ENCODE results near the gene GSG1L.

The GSG1L gene

DNA sequence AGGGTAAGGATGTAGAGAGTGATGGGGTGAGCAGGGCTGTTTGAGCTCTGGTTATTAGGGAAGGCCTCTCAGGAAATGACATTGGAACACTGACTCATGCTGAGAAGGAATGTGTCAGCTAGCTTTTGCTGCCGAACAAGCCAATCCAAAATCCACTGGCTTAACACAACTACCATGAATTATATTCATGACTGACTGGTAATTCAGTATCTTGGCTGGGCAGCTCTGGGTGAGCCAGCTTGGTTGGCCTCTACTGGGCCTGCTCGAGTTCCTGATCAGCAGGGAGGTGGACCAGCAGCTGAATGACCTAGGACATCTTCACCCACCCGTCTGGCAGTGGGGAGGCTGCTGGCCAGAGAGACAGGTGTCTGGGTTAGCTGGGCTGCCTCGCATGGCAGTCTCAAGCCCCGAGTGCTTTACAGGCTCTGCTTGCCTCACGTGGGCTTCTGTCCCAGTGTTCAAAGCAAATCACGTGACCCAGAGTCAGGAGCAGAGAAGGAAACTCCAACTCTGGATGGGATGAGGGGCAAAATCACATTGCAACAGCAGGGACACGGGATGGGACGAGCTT is 304.1 kb downstream of the GSG1L start:
- Histone ChIP-seq H3K4me3 (no peak overlapping the region), H3K27ac (no peak overlapping the region)
- no peak for DNase-seq (ENCODE audit: low spot score)
- TF ChIP-seq, protein P1, sequence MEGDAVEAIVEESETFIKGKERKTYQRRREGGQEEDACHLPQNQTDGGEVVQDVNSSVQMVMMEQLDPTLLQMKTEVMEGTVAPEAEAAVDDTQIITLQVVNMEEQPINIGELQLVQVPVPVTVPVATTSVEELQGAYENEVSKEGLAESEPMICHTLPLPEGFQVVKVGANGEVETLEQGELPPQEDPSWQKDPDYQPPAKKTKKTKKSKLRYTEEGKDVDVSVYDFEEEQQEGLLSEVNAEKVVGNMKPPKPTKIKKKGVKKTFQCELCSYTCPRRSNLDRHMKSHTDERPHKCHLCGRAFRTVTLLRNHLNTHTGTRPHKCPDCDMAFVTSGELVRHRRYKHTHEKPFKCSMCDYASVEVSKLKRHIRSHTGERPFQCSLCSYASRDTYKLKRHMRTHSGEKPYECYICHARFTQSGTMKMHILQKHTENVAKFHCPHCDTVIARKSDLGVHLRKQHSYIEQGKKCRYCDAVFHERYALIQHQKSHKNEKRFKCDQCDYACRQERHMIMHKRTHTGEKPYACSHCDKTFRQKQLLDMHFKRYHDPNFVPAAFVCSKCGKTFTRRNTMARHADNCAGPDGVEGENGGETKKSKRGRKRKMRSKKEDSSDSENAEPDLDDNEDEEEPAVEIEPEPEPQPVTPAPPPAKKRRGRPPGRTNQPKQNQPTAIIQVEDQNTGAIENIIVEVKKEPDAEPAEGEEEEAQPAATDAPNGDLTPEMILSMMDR (IDR thresholded peaks at IDR 0.05) = no peak

GRCh38 chr16:27758544-27758943 is 305.0 kb downstream of the GSG1L start:
- DNase-seq (ENCODE audit: low spot score) = no peak
- H3K4me3 ChIP-seq = no peak overlapping the region
- H3K27ac ChIP-seq = no peak overlapping the region
- TF ChIP-seq, protein P1 (IDR thresholded peaks at IDR 0.05) = no peak

- DNase-seq (ENCODE audit: low spot score) = no peak
- Histone ChIP-seq H3K27ac (no peak overlapping the region), H3K4me3 (no peak overlapping the region)
- TF ChIP-seq, protein P1 (IDR thresholded peaks at IDR 0.05) = no peak
Measured at GRCh38 chr16:27756206-27756970, 307.1 kb downstream of the GSG1L start.

DNA sequence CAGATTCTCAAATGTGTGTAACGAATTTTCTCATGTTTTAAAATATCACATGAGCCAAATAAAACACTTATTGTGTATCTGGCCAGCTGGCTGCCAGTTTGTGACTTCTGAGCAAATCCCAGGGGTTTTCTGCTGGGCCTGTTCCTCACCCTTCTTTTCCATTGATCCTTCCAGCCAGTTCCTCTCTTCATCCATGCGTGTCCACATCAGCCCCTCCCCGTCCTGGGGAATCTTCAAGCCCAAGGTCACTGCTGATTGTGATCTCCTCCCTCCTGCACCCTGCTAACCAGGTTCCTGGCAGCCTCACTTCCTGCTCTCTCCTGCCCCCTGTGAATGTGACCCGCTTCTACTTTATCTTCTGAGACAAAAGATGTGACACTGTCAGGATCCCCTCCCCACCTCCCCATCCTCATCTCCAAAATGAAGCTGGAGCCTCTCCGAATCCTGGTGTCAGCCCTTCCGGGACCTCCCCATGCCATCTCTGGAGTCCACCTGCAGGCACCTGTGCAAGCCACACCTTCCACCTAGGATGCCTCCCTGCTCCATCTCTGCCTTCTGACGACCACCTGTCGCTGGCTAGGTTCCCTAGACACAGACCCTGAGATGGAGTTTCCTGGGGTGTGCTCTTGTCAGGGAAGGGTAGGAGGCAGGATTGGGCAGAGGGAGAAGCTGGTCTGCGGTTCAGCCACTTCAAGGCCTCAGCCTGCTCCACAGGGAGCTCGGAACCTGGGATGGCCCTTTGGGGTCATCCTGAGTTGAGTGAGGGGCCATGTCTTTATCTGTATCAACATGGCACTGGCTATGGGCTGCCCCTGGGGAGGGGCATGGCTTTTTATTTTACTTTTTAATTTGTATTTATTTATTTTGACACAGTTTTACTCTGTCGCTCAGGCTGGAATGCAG is 308.5 kb downstream of the GSG1L start:
- TF ChIP-seq, protein P1 (IDR thresholded peaks at IDR 0.05) = no peak
- DNase-seq (ENCODE audit: low spot score) = no peak
- Histone ChIP-seq H3K27ac (no peak overlapping the region), H3K4me3 (no peak overlapping the region)

GRCh38 chr16:27753563-27753962 is 310.0 kb downstream of the GSG1L start:
- DNase-seq (ENCODE audit: low spot score) = no peak
- Histone ChIP-seq H3K4me3 (no peak overlapping the region), H3K27ac (no peak overlapping the region)
- TF ChIP-seq, protein P1 (IDR thresholded peaks at IDR 0.05) = no peak

GRCh38 chr16:27752241-27752640 is 311.3 kb downstream of the GSG1L start:
- DNase-seq (ENCODE audit: low spot score) = no peak
- Histone ChIP-seq H3K4me3 (no peak overlapping the region), H3K27ac (no peak overlapping the region)
- TF ChIP-seq, protein P1 (IDR thresholded peaks at IDR 0.05) = no peak

All from coronary artery (tissue), 2 donors.